Mesenchymal stem cell (in vitro differentiated cells and primary cell): ENCODE data around the gene ACTRT3.

ENCODE experiments used
- DNase-seq: peaks from one replicate; pipeline ENCODE4 v3.0.0-alpha.2; 2013
- H2AFZ ChIP-seq: one replicate; pipeline ENCODE4 v1.6.1; 2013; ENCODE audit warnings: low read depth, mild to moderate bottlenecking, control low read depth, inconsistent platforms, low read length, moderate library complexity
- H2AK5ac ChIP-seq: 2 replicates; pipeline ENCODE4 v1.6.1; 2013; ENCODE audit warnings: low read length, moderate library complexity, mild to moderate bottlenecking, inconsistent platforms; ENCODE audit not compliant: severe bottlenecking
- H2BK120ac ChIP-seq: one replicate; pipeline ENCODE4 v1.6.1; 2013; ENCODE audit warnings: low read depth, mild to moderate bottlenecking, inconsistent platforms, low read length, moderate library complexity
- H2BK12ac ChIP-seq, 2 experiments: one replicate each; pipeline ENCODE4 v1.6.1; 2013; ENCODE audit warnings: inconsistent platforms in 2 of 2, low read length in 2 of 2, mild to moderate bottlenecking in 2 of 2, moderate library complexity in 2 of 2, control low read depth in 1 of 2
- H2BK15ac ChIP-seq: one replicate; pipeline ENCODE4 v1.6.1; 2013; ENCODE audit warnings: mild to moderate bottlenecking, low read depth, inconsistent platforms; ENCODE audit not compliant: poor library complexity, severe bottlenecking
- H2BK5ac ChIP-seq: 2 replicates; pipeline ENCODE4 v1.6.1; 2013; ENCODE audit warnings: low read depth, mild to moderate bottlenecking, low read length, control low read depth, inconsistent platforms; ENCODE audit not compliant: poor library complexity, severe bottlenecking
- H3K14ac ChIP-seq, 2 experiments: one replicate each; pipeline ENCODE4 v1.6.1; 2013; ENCODE audit warnings: inconsistent platforms in 2 of 2, low read length in 2 of 2, control low read depth in 1 of 2, mild to moderate bottlenecking in 1 of 2, moderate library complexity in 1 of 2
- H3K18ac ChIP-seq, 2 experiments: one replicate each; pipeline ENCODE4 v1.6.1; 2013; ENCODE audit warnings: inconsistent platforms in 2 of 2, low read length in 2 of 2, control low read depth in 1 of 2, low read depth in 1 of 2, mild to moderate bottlenecking in 1 of 2
- H3K23ac ChIP-seq, 2 experiments: one replicate each; pipeline ENCODE4 v1.6.1; 2013; ENCODE audit warnings: inconsistent platforms in 2 of 2, low read length in 2 of 2, mild to moderate bottlenecking in 2 of 2, moderate library complexity in 2 of 2, control low read depth in 1 of 2
- H3K27ac ChIP-seq: 2 replicates; pipeline ENCODE4 v1.5.1; 2013; ENCODE audit warnings: mild to moderate bottlenecking, moderate library complexity, low read length, control low read depth, inconsistent platforms; ENCODE audit not compliant: poor library complexity, severe bottlenecking
- H3K27me3 ChIP-seq, 2 experiments: 2 replicates each; pipeline versions ENCODE4 v1.6.1 to v1.7.0; 2013; ENCODE audit warnings: low read length in 2 of 2, mild to moderate bottlenecking in 2 of 2, moderate library complexity in 2 of 2, control low read depth in 1 of 2, inconsistent platforms in 1 of 2; ENCODE audit not compliant: control insufficient read depth in 1 of 2, insufficient read depth in 1 of 2
- H3K36me3 ChIP-seq, 2 experiments: 2 replicates each; pipeline versions ENCODE4 v1.6.1 to v1.7.0; 2013; ENCODE audit warnings: low read length in 2 of 2, control low read depth in 1 of 2, inconsistent platforms in 1 of 2, low read depth in 1 of 2, mild to moderate bottlenecking in 1 of 2; ENCODE audit not compliant: insufficient read depth in 2 of 2, control insufficient read depth in 1 of 2
- H3K4ac ChIP-seq, 2 experiments: one replicate each; pipeline ENCODE4 v1.6.1; 2013; ENCODE audit warnings: inconsistent platforms in 2 of 2, low read length in 2 of 2, mild to moderate bottlenecking in 2 of 2, moderate library complexity in 2 of 2, control low read depth in 1 of 2, low read depth in 1 of 2
- H3K4me1 ChIP-seq: 2 replicates; pipeline ENCODE4 v1.6.1; 2013; ENCODE audit warnings: low read depth, low read length, control low read depth; ENCODE audit not compliant: control insufficient read depth, insufficient read depth
- H3K4me2 ChIP-seq: 2 replicates; pipeline ENCODE4 v1.6.1; 2013; ENCODE audit warnings: low read length, mild to moderate bottlenecking, inconsistent platforms; ENCODE audit not compliant: poor library complexity, severe bottlenecking
- H3K4me3 ChIP-seq, 2 experiments: 2 replicates each; pipeline versions ENCODE4 v1.5.1 to v1.7.0; 2013; ENCODE audit warnings: low read length in 2 of 2, mild to moderate bottlenecking in 2 of 2, control low read depth in 1 of 2, low read depth in 1 of 2; ENCODE audit not compliant: insufficient read depth in 1 of 2
- H3K79me1 ChIP-seq: replicated peaks from 2 replicates; pipeline ENCODE4 v1.6.1; 2013; ENCODE audit warnings: mild to moderate bottlenecking, control low read depth, low read length, inconsistent platforms; ENCODE audit not compliant: poor library complexity, severe bottlenecking
- H3K9ac ChIP-seq: 2 replicates; pipeline ENCODE4 v1.7.0; 2013; ENCODE audit warnings: mild to moderate bottlenecking, low read length, moderate library complexity
- H3K9me3 ChIP-seq: 2 replicates; pipeline ENCODE4 v1.7.0; 2013; ENCODE audit warnings: mild to moderate bottlenecking, low read length; ENCODE audit not compliant: control insufficient read depth
- H4K8ac ChIP-seq: one replicate; pipeline ENCODE4 v1.6.1; 2013; ENCODE audit warnings: inconsistent platforms, mild to moderate bottlenecking, low read length, moderate library complexity
- H4K91ac ChIP-seq: one replicate; pipeline ENCODE4 v1.6.1; 2013; ENCODE audit warnings: mild to moderate bottlenecking, low read length, inconsistent platforms
- WGBS: methylation state at CpG from one replicate; pipeline ENCODE4 v1.1.7; 2013; ENCODE audit warnings: mixed read lengths; 5-methylcytosine and 5-hydroxymethylcytosine counted together

Gene ACTRT3

DNA sequence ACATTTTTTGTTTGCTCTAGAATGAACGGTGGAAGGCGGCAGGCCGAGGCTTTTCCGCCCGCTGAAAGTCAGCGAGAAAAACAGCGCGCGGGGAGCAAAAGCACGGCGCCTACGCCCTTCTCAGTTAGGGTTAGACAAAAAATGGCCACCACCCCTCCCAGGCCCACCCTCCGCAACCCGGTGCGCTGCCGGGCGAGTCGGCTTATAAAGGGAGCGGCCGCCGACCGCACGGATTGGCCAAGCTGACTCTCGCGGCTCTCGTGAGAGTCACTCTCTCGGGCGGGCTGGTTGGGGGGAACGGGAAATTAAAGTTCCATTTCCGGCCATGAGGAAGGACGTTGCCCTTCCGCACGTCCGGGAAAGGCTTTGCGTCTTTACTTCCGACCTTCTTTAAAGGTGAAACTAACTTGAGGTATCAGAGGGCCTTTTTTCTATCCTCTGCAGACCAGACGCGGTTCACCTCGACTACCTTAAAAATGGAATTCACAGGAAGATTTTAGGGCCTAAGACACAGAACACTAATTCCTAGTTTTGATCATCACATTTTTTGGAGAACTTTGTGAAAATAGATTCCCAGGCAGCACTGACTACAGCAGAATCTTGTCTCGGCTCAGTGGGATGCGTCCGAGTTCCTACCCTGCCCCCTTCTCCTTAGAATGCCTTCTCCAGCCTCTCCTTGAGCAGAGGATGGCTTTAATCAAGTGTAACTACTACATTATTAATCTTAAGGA is 4.3 kb downstream of the ACTRT3 start, which contains the start of gene TERC:
TSS of gene TERC (minus strand) at position 179 of the 731 bp plus-strand sequence.
- peak within 1 kb of the TSS; percentile 49 to 87 for H3K4me3 ChIP-seq
- peak within 1 kb of the TSS; percentile 84 for H2BK120ac ChIP-seq
- H2BK12ac ChIP-seq: no peak within 1 kb of the TSS
- peak within 1 kb of the TSS; percentile 98 for H3K9ac ChIP-seq
- H3K27me3 ChIP-seq: no peaks in the 10 kb centered on the region
- H2BK15ac ChIP-seq: peak within 1 kb of the TSS; percentile 38
- peak; percentile 82 for DNase-seq
- peak within 1 kb of the TSS; percentile 96 for H3K4ac ChIP-seq
- H3K4me2 ChIP-seq: peak within 1 kb of the TSS; percentile 72
- no peak within 1 kb of the TSS for H3K27ac ChIP-seq
- 11% methylated on average over 41 of the region's 42 CpGs for WGBS
- H3K36me3 ChIP-seq: peaks cover 6 to 10% of the 10 kb centered on the region in 2 experiments
- H3K79me1 ChIP-seq: peaks cover 3% of the 10 kb centered on the region
- peaks cover 9% of the 10 kb centered on the region for H3K4me1 ChIP-seq
- H3K14ac ChIP-seq: peak within 1 kb of the TSS in 1 of 2 experiments; percentile 96
- peak within 1 kb of the TSS; percentile 96 for H2AFZ ChIP-seq
- no peak within 1 kb of the TSS for H2AK5ac ChIP-seq
- no peak within 1 kb of the TSS for H2BK5ac ChIP-seq
- H4K91ac ChIP-seq: peak within 1 kb of the TSS; percentile 98
- peak within 1 kb of the TSS; percentile 97 for H4K8ac ChIP-seq
- peak within 1 kb of the TSS in 1 of 2 experiments; percentile 85 for H3K23ac ChIP-seq
- H3K18ac ChIP-seq: peak within 1 kb of the TSS; percentile 34 to 90
- H3K9me3 ChIP-seq: peaks cover 5% of the 10 kb centered on the region

DNA sequence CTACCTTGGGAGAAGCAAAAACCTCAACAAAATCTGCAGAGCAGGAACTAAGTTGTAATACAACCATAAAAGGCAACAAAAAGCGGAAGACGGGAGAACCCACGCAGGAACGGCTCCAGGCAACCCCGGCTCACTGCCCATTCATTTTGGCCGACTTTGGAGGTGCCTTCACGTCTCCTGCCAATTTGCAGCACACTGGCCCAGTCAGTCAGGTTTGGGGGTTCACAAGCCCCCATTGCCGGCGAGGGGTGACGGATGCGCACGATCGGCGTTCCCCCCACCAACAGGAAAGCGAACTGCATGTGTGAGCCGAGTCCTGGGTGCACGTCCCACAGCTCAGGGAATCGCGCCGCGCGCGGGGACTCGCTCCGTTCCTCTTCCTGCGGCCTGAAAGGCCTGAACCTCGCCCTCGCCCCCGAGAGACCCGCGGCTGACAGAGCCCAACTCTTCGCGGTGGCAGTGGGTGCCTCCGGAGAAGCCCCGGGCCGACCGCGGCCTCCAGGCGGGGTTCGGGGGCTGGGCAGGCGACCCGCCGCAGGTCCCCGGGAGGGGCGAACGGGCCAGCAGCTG is 5.0 kb downstream of the ACTRT3 start:
- H3K27me3 ChIP-seq: no peaks in the 10 kb centered on the region
- DNase-seq: peak; percentile 35
- H3K4me1 ChIP-seq: peaks cover 9% of the 10 kb centered on the region
- peak overlapping the region; percentile 98 for H4K91ac ChIP-seq
- H3K18ac ChIP-seq: peak overlapping the region; percentile 34 to 90
- H2BK5ac ChIP-seq: no peak overlapping the region
- no peak overlapping the region for H3K27ac ChIP-seq
- peak overlapping the region in 1 of 2 experiments; percentile 85 for H3K23ac ChIP-seq
- WGBS: 14% methylated on average over 39 of the region's 46 CpGs
- H2AFZ ChIP-seq: peak overlapping the region; percentile 96
- H3K36me3 ChIP-seq: peaks cover 6 to 10% of the 10 kb centered on the region in 2 experiments
- H3K4ac ChIP-seq: peak overlapping the region; percentile 96
- peak overlapping the region; percentile 98 for H3K9ac ChIP-seq
- peak overlapping the region; percentile 38 for H2BK15ac ChIP-seq
- peak overlapping the region; percentile 49 to 87 for H3K4me3 ChIP-seq
- peak overlapping the region; percentile 97 for H4K8ac ChIP-seq
- peak overlapping the region; percentile 84 for H2BK120ac ChIP-seq
- H3K14ac ChIP-seq: peak overlapping the region in 1 of 2 experiments; percentile 96
- H3K4me2 ChIP-seq: peak overlapping the region; percentile 72
- peaks cover 11% of the 10 kb centered on the region for H3K9me3 ChIP-seq
- H2AK5ac ChIP-seq: no peak overlapping the region
- H3K79me1 ChIP-seq: peaks cover 3% of the 10 kb centered on the region
- no peak overlapping the region for H2BK12ac ChIP-seq

DNA sequence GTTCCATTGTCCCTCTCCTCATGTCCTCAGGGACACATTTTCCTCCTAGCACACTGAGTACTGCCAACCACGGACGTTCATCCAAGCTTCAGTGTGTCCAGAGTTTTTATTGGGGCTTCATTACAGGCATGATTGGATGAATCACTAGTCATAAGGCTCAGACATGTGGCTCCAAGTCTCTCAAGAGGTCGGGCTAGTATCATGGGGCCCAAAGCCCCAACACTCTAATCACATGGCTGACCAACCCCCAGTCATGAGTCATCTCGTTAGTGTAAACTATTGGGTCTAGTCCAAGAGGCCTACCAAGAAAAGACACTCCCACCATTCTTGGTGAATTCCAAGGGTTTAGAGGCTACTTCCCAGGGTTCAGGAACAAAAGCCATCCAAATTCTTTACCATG is 8.9 kb downstream of the ACTRT3 start:
- Histone ChIP-seq H4K8ac (no peak overlapping the region), H2BK120ac (no peak overlapping the region), H3K27ac (no peak overlapping the region), H3K79me1 (peaks cover 3% of the 10 kb centered on the region), H3K18ac (no peak overlapping the region), H4K91ac (no peak overlapping the region), H3K9me3 (peaks cover 11% of the 10 kb centered on the region), H3K4me3 (peak overlapping the region in 1 of 2 experiments; percentile 4), H2AFZ (no peak overlapping the region), H3K36me3 (peaks cover 0 to 6% of the 10 kb centered on the region in 2 experiments), H3K27me3 (peaks cover 0 to 4% of the 10 kb centered on the region in 2 experiments), H3K4ac (no peak overlapping the region), H3K4me1 (peaks cover 7% of the 10 kb centered on the region), H2BK12ac (no peak overlapping the region), H3K14ac (no peak overlapping the region), H3K4me2 (no peak overlapping the region), H2BK15ac (no peak overlapping the region), H2BK5ac (no peak overlapping the region), H2AK5ac (no peak overlapping the region), H3K23ac (no peak overlapping the region), H3K9ac (no peak overlapping the region)
- peak; percentile 66 for DNase-seq
- WGBS: 82% methylated on average over 4 of the region's 4 CpGs

DNA sequence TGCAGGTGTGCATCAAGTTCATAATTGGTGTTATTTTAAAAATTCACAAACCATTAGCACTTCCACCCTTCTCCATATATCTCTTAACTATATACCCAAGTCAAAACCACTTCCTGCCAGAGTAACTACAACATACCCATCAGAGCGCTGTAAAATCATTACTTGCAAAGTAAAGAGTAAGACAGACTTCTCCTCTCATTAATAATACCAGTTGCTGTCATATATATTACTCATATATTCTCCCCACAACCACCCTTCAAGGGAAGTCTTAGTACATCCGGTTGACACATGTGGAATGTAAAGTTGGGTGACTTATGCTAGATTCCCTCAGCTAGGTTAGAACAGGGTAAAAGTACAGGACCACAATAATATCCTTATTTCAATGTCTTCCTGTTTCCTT is 10.1 kb downstream of the ACTRT3 start:
- no peak overlapping the region for H2AFZ ChIP-seq
- H3K27ac ChIP-seq: no peak overlapping the region
- H3K9me3 ChIP-seq: peaks cover 11% of the 10 kb centered on the region
- no peak overlapping the region for H2BK12ac ChIP-seq
- H3K14ac ChIP-seq: no peak overlapping the region
- H2BK5ac ChIP-seq: no peak overlapping the region
- H3K79me1 ChIP-seq: peaks cover under 1% of the 10 kb centered on the region
- no peak for DNase-seq
- no peak overlapping the region for H2AK5ac ChIP-seq
- peaks cover 8% of the 10 kb centered on the region in 2 experiments for H3K27me3 ChIP-seq
- H3K4ac ChIP-seq: no peak overlapping the region
- H3K4me1 ChIP-seq: peaks cover under 1% of the 10 kb centered on the region
- H2BK15ac ChIP-seq: no peak overlapping the region
- no peak overlapping the region for H3K9ac ChIP-seq
- peaks cover 0 to under 1% of the 10 kb centered on the region in 2 experiments for H3K36me3 ChIP-seq
- WGBS: 83% methylated on average over 1 of the region's 2 CpGs
- H4K91ac ChIP-seq: no peak overlapping the region
- H2BK120ac ChIP-seq: no peak overlapping the region
- no peak overlapping the region for H4K8ac ChIP-seq
- no peak overlapping the region for H3K4me3 ChIP-seq
- no peak overlapping the region for H3K18ac ChIP-seq
- H3K4me2 ChIP-seq: no peak overlapping the region
- no peak overlapping the region for H3K23ac ChIP-seq
